SH-SY5Y (cell line): ENCODE results near the gene REXO1.

Source experiments
- GATA2 ChIP-seq: IDR thresholded peaks from 2 replicates; pipeline ENCODE4 v1.6.1; 2011; ENCODE audit warnings: mild to moderate bottlenecking, low read depth, low read length
- GATA3 ChIP-seq: IDR thresholded peaks from 2 replicates; pipeline ENCODE4 v1.6.1; 2011; ENCODE audit warnings: low read depth, mild to moderate bottlenecking, low read length, moderate library complexity

GRCh38 chr19:1816530-1817298, 31.6 kb downstream of the REXO1 start:
- TF ChIP-seq GATA3 (no peak), GATA2 (no peak)
